GM23338 (cell line): Measurements from ENCODE around the gene FAM209B. TPM values are rescaled to one million over a fixed set of nuclear protein-coding genes. Genes with fewer than 3 reads are reported as not detected.
"Not testable (repeated sequence)": the region's sequence is repeated elsewhere in the genome, so short reads cannot be mapped to it uniquely, and the experiment has no call there.

Experiments used
- ATAC-seq: fragments of 200-7000 bp; cut with Tn5 transposase; 3 replicates; pipeline ENCODE4 v1.9.1; 2020
- DNase-seq: peaks from one replicate; pipeline ENCODE4 v3.0.0-alpha.2; 2015; ENCODE audit warnings: low spot score
- H2AFZ ChIP-seq: fragments of 200-600 bp; sonication (generic); 2 replicates; pipeline ENCODE4 v1.8.0; 2016; ENCODE audit warnings: antibody characterized with exemption, mild to moderate bottlenecking, moderate library complexity
- H3F3A ChIP-seq: fragments of 200-600 bp; sonication (generic); replicated peaks from 2 replicates; pipeline ENCODE4 v1.8.0; 2017; ENCODE audit warnings: antibody characterized with exemption, mixed run types, low read depth
- H3K27ac ChIP-seq: fragments of 200-600 bp; sonication (generic); 2 replicates; pipeline ENCODE4 v1.6.1; 2016; ENCODE audit warnings: low read depth
- H3K27me3 ChIP-seq: fragments of 200-600 bp; sonication (generic); 2 replicates; pipeline ENCODE4 v1.8.0; 2016; ENCODE audit warnings: mild to moderate bottlenecking, mixed run types, moderate library complexity; ENCODE audit not compliant: insufficient read depth
- H3K36me3 ChIP-seq: fragments of 200-600 bp; sonication (generic); 2 replicates; pipeline ENCODE4 v1.8.0; 2016; ENCODE audit warnings: mild to moderate bottlenecking; ENCODE audit not compliant: insufficient read depth
- H3K4me1 ChIP-seq: fragments of 200-600 bp; sonication (generic); 2 replicates; pipeline ENCODE4 v1.8.0; 2016; ENCODE audit warnings: mild to moderate bottlenecking, moderate library complexity; ENCODE audit not compliant: insufficient read depth
- H3K4me2 ChIP-seq: fragments of 200-600 bp; sonication (generic); 2 replicates; pipeline ENCODE4 v1.7.1; 2017; ENCODE audit warnings: mixed run types
- H3K4me3 ChIP-seq: fragments of 200-600 bp; sonication (generic); 2 replicates; pipeline ENCODE4 v1.6.1; 2016; ENCODE audit warnings: mixed run types
- H3K79me2 ChIP-seq: fragments of 200-600 bp; sonication (generic); replicated peaks from 2 replicates; pipeline ENCODE4 v1.8.0; 2017; ENCODE audit warnings: mild to moderate bottlenecking; ENCODE audit not compliant: insufficient read depth
- H3K9me2 ChIP-seq: fragments of 200-600 bp; sonication (generic); 2 replicates; pipeline ENCODE4 v1.8.0; 2017; ENCODE audit not compliant: insufficient read depth
- H4K20me1 ChIP-seq: fragments of 200-600 bp; sonication (generic); replicated peaks from 2 replicates; pipeline ENCODE4 v1.8.0; 2017; ENCODE audit warnings: mild to moderate bottlenecking; ENCODE audit not compliant: insufficient read depth
- H3K27ac Mint-ChIP-seq: 2 replicates; pipeline ENCODE4 v1.8.0; 2020; ENCODE audit warnings: inconsistent platforms, mild to moderate bottlenecking, moderate library complexity, mixed read lengths
- H3K27me3 Mint-ChIP-seq: 3 replicates; pipeline ENCODE4 v1.8.0; 2022; ENCODE audit warnings: low read depth, mild to moderate bottlenecking, moderate library complexity, mixed read lengths, inconsistent platforms; ENCODE audit not compliant: insufficient read depth, poor library complexity
- H3K36me3 Mint-ChIP-seq: 3 replicates; pipeline ENCODE4 v1.8.0; 2021; ENCODE audit warnings: low read depth, mild to moderate bottlenecking, inconsistent platforms, moderate library complexity, mixed read lengths
- H3K4me1 Mint-ChIP-seq: 3 replicates; pipeline ENCODE4 v1.8.0; 2020; ENCODE audit warnings: mild to moderate bottlenecking, inconsistent platforms, mixed read lengths
- H3K4me3 Mint-ChIP-seq: 3 replicates; pipeline ENCODE4 v1.8.0; 2021; ENCODE audit warnings: moderate library complexity, mild to moderate bottlenecking, inconsistent platforms, mixed read lengths
- H3K9me3 Mint-ChIP-seq: 3 replicates; pipeline ENCODE4 v1.8.0; 2020; ENCODE audit warnings: moderate library complexity, mild to moderate bottlenecking, inconsistent platforms, mixed read lengths
- EZH2 ChIP-seq: fragments of 200-600 bp; sonication (generic); IDR thresholded peaks from one replicate; pipeline ENCODE4 v1.8.0; 2017; ENCODE audit warnings: antibody characterized with exemption, mild to moderate bottlenecking, low read depth; ENCODE audit not compliant: unreplicated experiment
- EZH2phosphoT487 ChIP-seq: fragments of 200-600 bp; sonication (generic); IDR thresholded peaks from one replicate; pipeline ENCODE4 v1.8.1; 2018; ENCODE audit warnings: antibody characterized with exemption; ENCODE audit not compliant: unreplicated experiment
- JUNB ChIP-seq: IDR thresholded peaks from one replicate; pipeline ENCODE4 v1.6.1; 2016; ENCODE audit warnings: antibody characterized with exemption; ENCODE audit not compliant: unreplicated experiment
- POLR2AphosphoS5 ChIP-seq: IDR thresholded peaks from 2 replicates; pipeline ENCODE4 v1.6.1; 2016; ENCODE audit warnings: antibody characterized with exemption, low read depth
- STAT1 ChIP-seq: IDR thresholded peaks from one replicate; pipeline ENCODE4 v1.6.1; 2016; ENCODE audit warnings: antibody characterized with exemption; ENCODE audit not compliant: unreplicated experiment
- ZNF114 ChIP-seq: fragments of 250-450 bp; sonication (Bioruptor Pico); IDR thresholded peaks from 2 replicates; pipeline ENCODE4 v1.5.0; 2020; ENCODE audit warnings: mild to moderate bottlenecking, moderate library complexity
- ZNF331 ChIP-seq: fragments of 250-450 bp; sonication (Bioruptor Pico); IDR thresholded peaks from 2 replicates; pipeline ENCODE4 v1.5.0; 2020; ENCODE audit warnings: low read depth, mild to moderate bottlenecking, moderate library complexity
- polyA plus RNA-seq: library from polyadenylated mRNA; unstranded; fragments of >200 nt; fragmentation: Nextera tagmentation; extraction: Ambion mirVana; gene quantifications from 2 replicates; pipeline ENCODE4 v1.2.1, GENCODE V29; 2016
- total RNA-seq: library from RNA; depleted of rRNA; stranded (reverse); fragments of >200 nt; shearing (Covaris generic); gene quantifications from 2 replicates; pipeline ENCODE4 v1.2.3, GENCODE V29; 2014
- TF ChIP-seq, protein P1 (sequence below): IDR thresholded peaks from 2 replicates; pipeline ENCODE4 v1.6.1; 2016; ENCODE audit warnings: antibody characterized with exemption

FAM209B gene
- total and polyA plus RNA-seq, 2 experiments from 2014 or later, result 1.1 TPM; not detected in 1

DNA sequence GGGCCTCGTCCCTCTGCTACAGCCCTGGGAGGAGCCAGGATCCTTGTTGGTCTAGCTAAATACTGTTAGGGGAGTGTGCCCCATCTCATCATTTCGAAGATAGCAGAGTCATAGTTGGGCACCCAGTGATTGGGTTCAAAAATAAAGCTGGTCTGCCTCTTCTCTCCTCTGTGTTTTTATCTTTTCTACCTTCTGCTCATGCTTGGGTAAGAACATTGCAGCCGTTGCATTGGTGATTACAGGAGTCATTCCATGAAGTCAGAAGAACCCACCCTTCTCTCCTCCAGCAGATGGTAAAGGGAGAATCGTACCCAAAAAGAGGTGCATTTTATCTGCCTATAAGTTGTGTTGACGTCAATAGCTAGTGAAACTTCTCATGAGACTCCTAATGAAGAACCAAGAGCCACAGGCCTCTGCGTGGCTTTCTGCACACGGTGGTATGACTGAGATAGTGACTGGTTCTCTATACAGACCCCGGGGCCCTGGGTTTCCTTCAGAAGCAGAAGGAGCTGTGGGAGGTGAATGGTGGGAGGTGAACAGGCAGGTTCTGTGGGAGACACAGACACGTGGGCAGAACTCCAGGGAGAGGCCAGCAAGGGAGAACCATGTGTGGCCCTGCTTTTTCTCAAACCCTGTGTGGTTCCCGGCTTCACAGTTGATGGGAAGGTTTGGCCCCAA lies 14.2 kb upstream of the FAM209B start:
- H3K4me1 ChIP-seq, result no peaks in the 10 kb centered on the region
- Mint-ChIP-seq H3K4me1 (no peaks in the 10 kb centered on the region), H3K4me3 (no peak overlapping the region), H3K9me3 (peaks cover 40% of the 10 kb centered on the region), H3K36me3 (peaks cover 56% of the 10 kb centered on the region), H3K27ac (no peak overlapping the region), H3K27me3 (peaks cover 5% of the 10 kb centered on the region)
- H3K27me3 ChIP-seq, result no peaks in the 10 kb centered on the region
- H3K4me3 ChIP-seq, result no peak overlapping the region
- no peak overlapping the region for H2AFZ ChIP-seq
- ATAC-seq (no peak), DNase-seq (no peak)
- 0 out of 2 replicates have a peak, but pooled peaks cover 5% of the 10 kb centered on the region for H4K20me1 ChIP-seq
- H3F3A ChIP-seq, result no peaks in the 10 kb centered on the region
- H3K79me2 ChIP-seq, result no peaks in the 10 kb centered on the region
- no peak for TF ChIP-seq POLR2AphosphoS5
- TF ChIP-seq EZH2, result no peak
- no peaks in the 10 kb centered on the region for H3K9me2 ChIP-seq
- no peak overlapping the region for H3K27ac ChIP-seq
- peaks cover 15% of the 10 kb centered on the region for H3K36me3 ChIP-seq
- no peak overlapping the region for H3K4me2 ChIP-seq

GRCh38 chr20:56519551-56519950 lies 13.5 kb upstream of the FAM209B start:
- no peak overlapping the region for H3K4me3 Mint-ChIP-seq
- peaks cover 40% of the 10 kb centered on the region for H3K9me3 Mint-ChIP-seq
- Histone ChIP-seq H3K4me2 (no peak overlapping the region), H3K9me2 (no peaks in the 10 kb centered on the region), H3K4me1 (no peaks in the 10 kb centered on the region), H3K27ac (no peak overlapping the region), H3K36me3 (peaks cover 15% of the 10 kb centered on the region), H3K4me3 (no peak overlapping the region), H2AFZ (no peak overlapping the region), H3F3A (no peaks in the 10 kb centered on the region), H3K27me3 (no peaks in the 10 kb centered on the region), H4K20me1 (0 out of 2 replicates have a peak, but pooled peaks cover 2% of the 10 kb centered on the region), H3K79me2 (no peaks in the 10 kb centered on the region)
- H3K27me3 Mint-ChIP-seq, result peaks cover 5% of the 10 kb centered on the region
- H3K36me3 Mint-ChIP-seq, result peaks cover 56% of the 10 kb centered on the region
- TF ChIP-seq EZH2phosphoT487, result no peak
- TF ChIP-seq, protein P1, sequence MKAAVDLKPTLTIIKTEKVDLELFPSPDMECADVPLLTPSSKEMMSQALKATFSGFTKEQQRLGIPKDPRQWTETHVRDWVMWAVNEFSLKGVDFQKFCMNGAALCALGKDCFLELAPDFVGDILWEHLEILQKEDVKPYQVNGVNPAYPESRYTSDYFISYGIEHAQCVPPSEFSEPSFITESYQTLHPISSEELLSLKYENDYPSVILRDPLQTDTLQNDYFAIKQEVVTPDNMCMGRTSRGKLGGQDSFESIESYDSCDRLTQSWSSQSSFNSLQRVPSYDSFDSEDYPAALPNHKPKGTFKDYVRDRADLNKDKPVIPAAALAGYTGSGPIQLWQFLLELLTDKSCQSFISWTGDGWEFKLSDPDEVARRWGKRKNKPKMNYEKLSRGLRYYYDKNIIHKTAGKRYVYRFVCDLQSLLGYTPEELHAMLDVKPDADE, result no peak
- TF ChIP-seq ZNF331 (CRISPR knock-in tag), result no peak
- TF ChIP-seq STAT1, result no peak
- TF ChIP-seq ZNF114 (CRISPR knock-in tag), result no peak
- no peak for TF ChIP-seq POLR2AphosphoS5
- no peak for DNase-seq
- no peak for ATAC-seq
- no peak overlapping the region for H3K27ac Mint-ChIP-seq
- no peaks in the 10 kb centered on the region for H3K4me1 Mint-ChIP-seq

DNA sequence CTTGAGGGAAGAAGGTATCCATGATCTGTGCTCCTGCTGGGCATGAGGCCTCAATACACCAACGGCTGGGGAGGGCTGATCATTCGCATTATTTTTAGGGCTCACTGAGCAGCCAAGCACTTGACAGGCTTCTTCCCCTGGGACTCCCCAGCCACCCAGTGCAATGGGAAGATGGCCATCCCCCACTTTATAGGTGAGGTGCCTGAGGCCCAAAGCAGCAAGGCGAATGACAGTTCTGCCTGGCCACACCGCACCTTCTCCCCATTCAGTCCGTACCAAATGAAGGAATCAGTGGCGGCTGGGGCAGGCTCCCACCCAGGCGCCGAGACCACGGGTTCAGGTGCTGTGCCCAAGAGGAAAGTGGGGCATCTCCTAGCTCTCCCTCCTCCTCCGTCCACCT lies 12.9 kb upstream of the FAM209B start:
- peaks cover 40% of the 10 kb centered on the region for H3K9me3 Mint-ChIP-seq
- H3F3A ChIP-seq, result no peaks in the 10 kb centered on the region
- H3K36me3 Mint-ChIP-seq, result peaks cover 56% of the 10 kb centered on the region
- no peaks in the 10 kb centered on the region for H3K27me3 ChIP-seq
- H3K27ac Mint-ChIP-seq, result no peak overlapping the region
- H3K4me3 ChIP-seq, result no peak overlapping the region
- no peak overlapping the region for H3K27ac ChIP-seq
- H3K36me3 ChIP-seq, result peaks cover 15% of the 10 kb centered on the region
- H3K4me3 Mint-ChIP-seq, result no peak overlapping the region
- H3K79me2 ChIP-seq, result no peaks in the 10 kb centered on the region
- no peaks in the 10 kb centered on the region for H3K9me2 ChIP-seq
- no peak overlapping the region for H2AFZ ChIP-seq
- TF ChIP-seq, protein P1, result no peak
- TF ChIP-seq STAT1 (no peak), JUNB (no peak)
- H3K4me1 Mint-ChIP-seq, result no peaks in the 10 kb centered on the region
- no peaks in the 10 kb centered on the region for H4K20me1 ChIP-seq
- H3K4me1 ChIP-seq, result no peaks in the 10 kb centered on the region
- peaks cover 5% of the 10 kb centered on the region for H3K27me3 Mint-ChIP-seq
- ATAC-seq (no peak), DNase-seq (no peak)
- no peak overlapping the region for H3K4me2 ChIP-seq

- H3K4me1 Mint-ChIP-seq, H3K4me3 Mint-ChIP-seq, H2AFZ ChIP-seq, DNase-seq, H3K27me3 ChIP-seq, H3K4me2 ChIP-seq, H3K4me3 ChIP-seq, H3K27ac Mint-ChIP-seq, H4K20me1 ChIP-seq, H3F3A ChIP-seq, H3K27me3 Mint-ChIP-seq, H3K9me2 ChIP-seq, H3K79me2 ChIP-seq, H3K4me1 ChIP-seq, H3K27ac ChIP-seq, ATAC-seq: not testable (repeated sequence)
- Mint-ChIP-seq H3K36me3 (peaks cover 56% of the 10 kb centered on the region), H3K9me3 (peaks cover 40% of the 10 kb centered on the region)
- peaks cover 15% of the 10 kb centered on the region for H3K36me3 ChIP-seq
These were observed 12.2 kb upstream of the FAM209B start for GRCh38 chr20:56520746-56521354.
